ENCODE data around the gene TYROBP. TPM values are rescaled to one million over a fixed set of nuclear protein-coding genes. Genes with fewer than 3 reads are reported as not detected.

TYROBP gene
- total RNA-seq: not detected in 2 replicates

DNA sequence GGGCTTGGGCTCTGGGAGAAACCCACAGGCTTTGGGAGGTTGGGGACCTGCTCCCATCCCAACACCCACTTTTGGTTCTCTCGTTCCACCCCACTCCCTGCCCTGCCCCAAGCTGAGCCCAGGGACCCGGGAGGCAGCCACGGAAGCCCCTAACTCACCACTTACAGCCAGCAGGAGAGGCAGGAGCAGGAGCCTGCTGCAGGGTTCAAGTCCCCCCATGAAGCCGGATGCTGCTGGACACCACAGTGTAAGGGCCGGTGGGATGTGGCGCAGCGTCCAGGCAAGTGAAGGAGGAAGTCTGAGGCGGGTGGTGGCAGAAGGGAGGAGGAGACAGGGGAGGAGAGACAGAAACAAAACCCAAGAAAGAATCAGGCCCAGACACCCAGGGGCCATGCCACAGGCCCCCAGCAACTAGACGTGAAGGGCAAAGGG is at the start of gene TYROBP:
TYROBP (minus strand) TSS at position 286 of the 432 bp plus-strand sequence; CDS start at position 219, 67 bp downstream.

GRCh38 chr19:35935911-35936737 is 28.0 kb upstream of the TYROBP start, which contains the start of gene LRFN3:
Gene LRFN3, plus strand, starts transcription at chr19:35936374. Its CDS starts 3,052 bp downstream, at chr19:35939426.

DNA sequence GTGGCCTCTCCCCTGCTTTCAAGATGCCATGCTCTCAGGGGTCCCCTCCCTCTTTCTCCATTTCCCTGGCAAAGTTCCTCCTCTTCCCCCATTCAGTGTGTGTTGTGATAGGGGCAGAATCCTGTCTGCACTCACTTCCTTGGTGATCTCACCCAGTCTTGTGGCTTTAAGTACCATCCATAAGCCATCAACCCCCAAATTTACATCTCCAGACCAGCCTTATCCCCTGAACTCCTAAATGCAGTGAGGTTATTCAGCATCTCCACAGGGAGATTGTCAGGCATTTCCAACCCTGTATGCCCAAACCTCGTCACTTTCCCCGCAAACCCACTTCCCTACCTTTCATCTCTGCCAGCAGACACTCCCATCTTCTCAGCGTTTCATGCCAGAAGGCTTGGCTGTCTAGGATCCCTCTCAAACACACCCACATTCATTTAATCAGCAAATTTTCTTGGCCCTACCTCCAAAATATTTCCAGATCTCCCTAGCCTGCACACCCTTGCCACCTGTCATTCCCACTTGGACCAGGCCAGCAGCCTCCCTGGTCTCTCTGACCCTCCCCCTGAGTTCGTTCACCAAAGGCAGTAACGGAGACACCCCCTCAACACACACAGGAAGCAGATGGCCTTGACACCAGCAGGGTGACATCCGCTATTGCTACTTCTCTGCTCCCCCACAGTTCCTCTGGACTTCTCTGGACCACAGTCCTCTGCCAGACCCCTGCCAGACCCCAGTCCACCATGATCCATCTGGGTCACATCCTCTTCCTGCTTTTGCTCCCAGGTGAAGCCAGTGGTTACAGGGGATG is 6.0 kb downstream of the TYROBP start, which contains the start of gene HCST:
HCST (plus strand) TSS at position 676 of the 808 bp plus-strand sequence; CDS start at position 741, 65 bp downstream.

DNA sequence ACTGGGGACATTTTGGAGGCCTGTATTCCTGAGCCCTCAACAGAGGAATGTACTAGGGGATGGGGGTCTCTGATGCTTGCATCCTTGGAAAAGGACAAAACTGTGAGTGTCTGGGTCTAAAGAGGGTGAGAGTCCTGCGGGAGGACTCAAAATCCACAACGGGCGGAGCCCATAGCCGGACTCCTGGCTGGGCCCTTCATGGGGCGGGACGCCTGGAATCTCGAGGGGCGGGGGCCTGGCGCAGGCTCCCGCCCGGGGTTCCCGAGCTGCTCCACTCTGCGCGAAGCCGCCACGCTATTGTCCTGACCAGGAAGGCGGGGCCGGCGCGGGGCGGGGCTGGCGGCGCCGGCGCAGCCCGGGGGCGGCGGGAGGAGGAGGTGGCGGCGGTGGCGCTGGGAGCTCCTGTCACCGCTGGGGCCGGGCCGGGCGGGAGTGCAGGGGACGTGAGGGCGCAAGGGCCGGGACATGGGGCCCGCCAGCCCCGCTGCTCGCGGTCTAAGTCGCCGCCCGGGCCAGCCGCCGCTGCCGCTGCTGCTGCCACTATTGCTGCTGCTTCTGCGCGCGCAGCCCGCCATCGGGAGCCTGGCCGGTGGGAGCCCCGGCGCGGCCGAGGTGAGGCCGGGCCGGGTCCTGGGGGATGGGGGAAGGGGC is 39.8 kb downstream of the TYROBP start, which contains the start of gene APLP1:
APLP1 (plus strand) TSS at position 403 of the 651 bp plus-strand sequence; CDS start at position 466, 63 bp downstream.

GRCh38 chr19:35856546-35857149 is 51.4 kb downstream of the TYROBP start, which contains the start of gene KIRREL2:
Gene KIRREL2, plus strand, starts transcription at chr19:35856911. Its CDS starts 209 bp downstream, at chr19:35857120.

Small RNA genes within 50 kb of the gene (small RNA-seq; reads per million reads assigned to genes)
- not detected for gene AF038458.1
- gene RN7SL402P: not detected

Other genes starting within 250 kb of the TYROBP start
- not detected in 2 replicates for gene UPK1A, start 241.8 kb downstream of the TYROBP start, total RNA-seq
- not detected in 2 replicates for gene ZBTB32, start 203.7 kb downstream of the TYROBP start, total RNA-seq
- gene KMT2B, start 190.3 kb downstream of the TYROBP start, total RNA-seq: 7.3 and 7.8 TPM in 2 replicates
- 1.6 and 2.9 TPM in 2 replicates for gene IGFLR1, start 165.8 kb downstream of the TYROBP start, total RNA-seq
- gene U2AF1L4, start 162.9 kb downstream of the TYROBP start, total RNA-seq: 4.5 and 5.5 TPM in 2 replicates
- gene PSENEN, start 162.6 kb downstream of the TYROBP start, total RNA-seq: 12.5 and 14.7 TPM in 2 replicates
- 14.3 and 16.2 TPM in 2 replicates for gene LIN37, start 159.7 kb downstream of the TYROBP start, total RNA-seq
- 21.3 and 48.9 TPM in 2 replicates for gene HSPB6, start 151.3 kb downstream of the TYROBP start, total RNA-seq
- 7.7 and 12.7 TPM in 2 replicates for gene PROSER3, start 150.1 kb downstream of the TYROBP start, total RNA-seq
- 5.9 and 6.3 TPM in 2 replicates for gene ARHGAP33, start 132.7 kb downstream of the TYROBP start, total RNA-seq
- gene PRODH2, start 95.5 kb downstream of the TYROBP start, total RNA-seq: not detected in 2 replicates
- not detected in 2 replicates for gene NPHS1, start 55.8 kb downstream of the TYROBP start, total RNA-seq
- under 0.01 TPM in 1 of 2 replicates, not detected in the other for gene KIRREL2, start 51.4 kb downstream of the TYROBP start, total RNA-seq
- 0.37 and 1.2 TPM in 2 replicates for gene APLP1, start 39.7 kb downstream of the TYROBP start, total RNA-seq
- 4.4 and 6.1 TPM in 2 replicates for gene NFKBID, start 7.8 kb downstream of the TYROBP start, total RNA-seq
- gene HCST, start 5.8 kb downstream of the TYROBP start, total RNA-seq: 0.37 and 0.59 TPM in 2 replicates
- 3.9 and 4.0 TPM in 2 replicates for gene LRFN3, start 28.1 kb upstream of the TYROBP start, total RNA-seq
- 14.9 and 18.0 TPM in 2 replicates for gene SDHAF1, start 86.9 kb upstream of the TYROBP start, total RNA-seq
- gene SYNE4, start 100.5 kb upstream of the TYROBP start, total RNA-seq: under 0.01 TPM in 1 of 2 replicates, not detected in the other
- gene ALKBH6, start 105.9 kb upstream of the TYROBP start, total RNA-seq: 12.7 and 14.3 TPM in 2 replicates
- gene CLIP3, start 124.6 kb upstream of the TYROBP start, total RNA-seq: 5.5 and 6.2 TPM in 2 replicates
- gene THAP8, start 146.0 kb upstream of the TYROBP start, total RNA-seq: 1.4 and 3.7 TPM in 2 replicates
- gene WDR62, start 146.6 kb upstream of the TYROBP start, total RNA-seq: 4.0 and 9.6 TPM in 2 replicates
- gene OVOL3, start 202.8 kb upstream of the TYROBP start, total RNA-seq: not detected in 2 replicates
- gene POLR2I, start 206.6 kb upstream of the TYROBP start, total RNA-seq: 51.8 and 59.2 TPM in 2 replicates
- gene TBCB, start 207.2 kb upstream of the TYROBP start, total RNA-seq: 96.8 and 161 TPM in 2 replicates
- gene CAPNS1, start 231.8 kb upstream of the TYROBP start, total RNA-seq: 343 and 389 TPM in 2 replicates
- 3.3 TPM in 2 replicates for gene COX7A1, start 244.2 kb upstream of the TYROBP start, total RNA-seq

All from subcutaneous preadipocyte (primary cell).